OCI-M1 (cell line): Measurements from ENCODE around the gene METTL9.
"Not testable (repeated sequence)": the region's sequence is repeated elsewhere in the genome, so short reads cannot be mapped to it uniquely, and the experiment has no call there.

ENCODE experiments used
- DNase-seq: peaks from one replicate; lab custom pipeline; 2025; lab: John Stamatoyannopoulos, UW

The METTL9 gene

DNA sequence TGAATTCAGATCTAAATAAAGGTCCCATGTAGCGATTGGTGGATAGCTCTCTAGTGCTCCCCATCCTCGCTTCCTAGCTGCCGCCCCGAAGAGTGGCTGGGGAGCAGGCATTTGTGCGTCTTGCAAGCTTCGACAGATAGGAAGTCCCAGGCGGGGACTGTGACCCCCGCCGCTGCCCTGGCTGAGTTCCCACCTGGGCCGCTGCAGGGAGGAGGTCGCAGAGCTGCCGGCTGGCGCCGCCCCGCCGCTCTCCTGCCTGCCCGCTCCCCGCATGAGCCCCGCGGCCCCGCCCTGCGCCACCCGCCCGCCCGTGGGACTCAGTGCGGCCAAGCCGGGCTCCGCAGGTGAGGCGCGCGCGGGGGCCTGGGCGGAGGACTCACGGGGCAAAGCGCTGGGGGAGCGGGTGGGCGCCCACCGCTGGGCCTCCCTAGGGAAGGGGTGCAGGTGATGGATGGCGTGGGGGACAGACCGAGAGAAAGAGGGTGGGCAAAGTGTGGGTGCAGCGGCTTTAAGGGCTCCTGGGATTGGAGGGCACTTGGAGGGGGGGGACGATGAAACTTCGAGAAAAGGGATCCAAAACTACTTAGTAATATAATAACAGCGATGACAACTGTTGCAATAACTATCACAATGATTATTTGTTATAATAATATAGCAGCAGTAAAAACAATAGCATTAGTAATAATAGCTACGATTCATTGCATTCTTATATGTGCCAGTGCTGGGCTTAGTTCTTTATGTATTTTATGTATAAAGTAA is 64.7 kb downstream of the METTL9 start, which contains the start of gene OTOA:
Gene OTOA (plus strand): TSS at position 80 of the 759 bp plus-strand sequence. CDS start 14,547 bp downstream, outside the sequence.
- DNase-seq, result no peak

GRCh38 chr16:21664801-21665492 is 65.6 kb downstream of the METTL9 start:
- DNase-seq, result no peak

DNA sequence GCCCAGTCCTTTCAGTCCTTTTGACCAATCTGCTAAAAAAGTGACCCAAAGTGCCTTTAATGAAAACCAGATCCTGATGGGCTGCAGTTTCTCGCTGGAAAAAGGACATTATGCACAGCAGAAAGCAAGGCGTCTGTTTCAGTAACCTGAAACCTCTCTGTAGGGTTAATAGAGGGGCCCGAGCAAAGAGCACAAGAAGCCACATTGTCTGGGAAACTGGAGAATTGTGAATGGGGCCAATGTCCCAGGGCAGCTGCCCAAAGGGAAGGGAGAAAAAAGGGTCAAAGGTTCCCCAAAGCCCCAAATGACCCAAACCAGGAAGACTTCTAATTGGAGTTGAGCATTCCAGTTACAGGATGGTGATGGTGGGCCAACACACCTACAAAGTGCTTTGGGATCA is 67.4 kb downstream of the METTL9 start:
- no peak for DNase-seq

- no peak for DNase-seq
Observed at GRCh38 chr16:21667575-21667974, 68.2 kb downstream of the METTL9 start.

DNA sequence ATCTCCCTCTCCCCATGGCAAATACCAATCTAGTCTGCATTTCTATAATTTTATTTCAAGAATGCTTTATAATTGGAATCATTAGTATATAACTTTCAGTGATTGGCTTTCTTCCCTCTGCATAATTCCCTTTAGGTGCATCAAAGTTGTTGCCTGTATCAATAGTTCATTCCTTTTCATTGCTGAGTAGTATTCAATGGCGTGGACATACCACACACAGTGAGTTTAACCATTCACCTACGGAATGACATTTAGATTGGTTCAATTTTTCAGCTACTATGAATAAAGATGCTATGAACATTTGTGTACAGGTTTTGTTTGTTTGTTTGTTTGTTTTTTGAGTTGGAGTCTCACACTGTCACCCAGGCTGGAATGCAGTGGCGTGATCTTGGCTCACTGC is 74.1 kb downstream of the METTL9 start:
- no peak for DNase-seq

DNA sequence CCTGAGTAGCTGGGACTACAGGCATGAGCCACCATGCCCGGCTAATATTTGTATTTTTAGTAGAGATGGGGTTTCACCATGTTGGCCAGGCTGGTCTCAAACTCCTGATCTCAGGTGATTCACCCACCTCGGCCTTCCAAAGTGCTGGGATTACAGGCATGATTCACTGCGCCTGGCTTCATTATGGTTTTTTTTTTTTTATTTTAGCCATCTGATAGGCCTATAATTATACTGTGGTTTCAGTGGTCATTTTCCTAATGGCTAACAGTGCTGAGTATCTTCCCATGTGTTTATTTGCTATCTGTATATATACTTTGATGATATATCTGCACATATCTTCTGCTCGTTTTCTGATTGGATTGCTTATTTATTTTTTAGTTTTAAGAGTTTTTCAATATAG is 75.1 kb downstream of the METTL9 start:
- not testable (repeated sequence) for DNase-seq

GRCh38 chr16:21680714-21681113 is 81.3 kb downstream of the METTL9 start:
- DNase-seq, result not testable (repeated sequence)

- DNase-seq, result no peak
Observed at GRCh38 chr16:21683184-21683583, 83.8 kb downstream of the METTL9 start.

DNA sequence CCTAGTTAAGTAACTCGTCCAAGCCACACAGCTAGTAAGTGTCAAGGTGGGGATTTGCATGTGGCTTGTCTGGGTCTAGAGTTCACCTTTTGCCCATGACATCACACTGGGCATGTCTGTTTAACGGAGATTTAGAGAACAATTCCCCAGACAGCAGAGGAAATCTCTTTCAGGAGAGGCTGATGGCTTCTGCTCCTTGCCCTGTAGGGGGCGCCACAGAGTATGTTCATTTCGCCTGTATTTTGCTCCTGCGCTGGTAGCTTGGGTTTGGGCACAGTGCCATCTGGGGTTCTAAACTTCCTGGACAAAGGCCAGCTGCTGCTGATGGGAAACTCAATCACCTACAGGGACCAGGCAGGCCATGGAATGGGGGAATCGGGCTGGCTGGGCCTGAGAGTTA is 84.8 kb downstream of the METTL9 start:
- DNase-seq, result peak; percentile 29

- DNase-seq, result no peak
Observed at GRCh38 chr16:21685034-21685455, 85.7 kb downstream of the METTL9 start.

- peak; percentile 53 for DNase-seq
Observed at GRCh38 chr16:21689107-21689506, 89.7 kb downstream of the METTL9 start.

DNA sequence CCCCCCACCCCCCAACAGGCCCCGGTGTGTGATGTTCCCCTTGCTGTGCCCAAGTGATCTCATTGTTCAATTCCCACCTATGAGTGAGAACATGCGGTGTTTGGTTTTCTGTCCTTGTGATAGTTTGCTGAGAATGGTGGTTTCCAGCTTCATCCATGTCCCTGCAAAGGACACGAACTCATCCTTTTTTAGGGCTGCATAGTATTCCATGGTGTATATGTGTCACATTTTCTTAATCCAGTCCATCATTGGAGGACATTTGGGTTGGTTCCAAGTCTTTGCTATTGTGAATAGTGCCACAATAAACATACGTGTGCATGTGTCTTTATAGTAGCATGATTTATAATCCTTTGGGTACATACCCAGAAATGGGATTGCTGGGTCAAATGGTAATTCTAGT is 91.6 kb downstream of the METTL9 start:
- DNase-seq, result not testable (repeated sequence)

DNA sequence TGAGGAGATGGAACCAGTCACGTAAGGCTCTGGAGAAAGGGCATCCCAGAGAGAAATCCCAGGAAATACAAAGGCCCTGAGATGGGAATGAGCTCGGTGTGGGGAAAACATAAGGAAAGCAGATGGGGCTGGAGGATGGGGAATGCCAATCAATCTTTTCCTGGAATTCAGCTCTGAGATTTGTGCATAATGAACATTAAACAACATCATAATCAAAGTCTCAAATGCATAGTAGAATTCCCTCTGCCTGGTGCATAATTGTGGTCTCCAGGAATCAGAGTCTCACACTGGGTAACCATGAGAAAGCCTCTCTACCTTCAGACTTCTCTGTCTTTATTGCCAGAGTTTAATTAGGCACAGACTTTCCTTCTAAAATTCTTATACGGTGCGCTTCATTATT is 95.2 kb downstream of the METTL9 start:
- DNase-seq, result no peak

GRCh38 chr16:21697032-21697431 is 97.7 kb downstream of the METTL9 start:
- no peak for DNase-seq

DNA sequence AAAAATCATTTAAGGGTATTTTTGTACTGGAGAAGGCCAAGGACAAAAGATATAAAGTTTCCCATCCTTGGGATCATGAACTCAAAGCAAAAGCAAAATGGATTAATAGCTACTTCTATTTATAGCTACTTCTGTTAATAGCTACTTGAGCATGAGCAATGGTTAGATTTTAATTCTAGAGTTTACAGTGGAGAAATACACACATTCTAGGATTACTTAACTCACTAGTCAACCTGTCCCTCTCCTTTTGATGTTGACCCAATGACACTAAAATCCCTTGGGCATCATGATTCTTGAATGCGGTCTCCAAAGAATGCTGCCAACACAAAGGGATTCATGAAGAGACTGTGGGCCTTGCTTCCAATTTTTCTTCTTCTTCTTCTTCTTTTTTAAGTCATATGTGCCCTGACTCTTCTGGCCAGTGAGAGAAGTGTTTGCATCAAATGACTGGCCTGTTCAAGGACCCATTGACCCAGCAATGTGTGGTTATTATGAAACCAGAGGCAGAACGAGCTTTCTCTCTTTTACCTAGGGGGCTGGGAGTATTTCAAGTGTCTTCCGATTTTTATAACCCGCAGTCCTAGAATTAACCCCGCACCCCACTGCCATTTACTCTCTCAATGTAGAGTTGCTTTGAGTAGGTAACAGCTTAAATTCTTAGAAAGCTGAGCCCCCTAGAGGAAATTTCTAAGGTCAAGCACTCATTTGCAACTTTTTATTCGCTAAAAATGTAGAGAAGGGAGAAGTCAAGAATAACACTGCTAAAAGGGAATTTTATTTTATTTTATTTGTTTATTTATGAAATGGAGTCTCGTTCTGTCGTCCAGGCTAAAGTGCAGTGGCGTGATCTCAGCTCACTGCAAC is 99.0 kb downstream of the METTL9 start:
- no peak for DNase-seq

DNA sequence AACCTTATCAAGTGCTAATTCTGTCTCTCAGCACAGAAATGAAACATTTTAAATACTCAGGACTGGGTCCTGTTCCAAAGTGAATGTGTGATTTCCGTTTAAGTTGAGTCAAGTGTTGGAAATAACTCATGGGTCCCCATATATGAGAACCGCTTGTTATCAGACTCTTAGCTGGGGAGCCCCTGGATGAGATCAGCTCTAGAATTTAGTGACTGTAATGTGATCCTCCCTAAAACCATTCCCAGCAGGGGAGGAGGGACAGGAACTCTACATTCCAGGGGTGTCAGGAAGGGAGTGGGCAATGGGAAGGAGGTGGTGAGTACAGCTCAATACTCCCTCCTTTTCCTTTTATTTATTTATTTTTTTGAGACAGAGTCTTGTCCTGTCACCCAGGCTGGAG is 101.9 kb downstream of the METTL9 start:
- DNase-seq, result no peak

DNA sequence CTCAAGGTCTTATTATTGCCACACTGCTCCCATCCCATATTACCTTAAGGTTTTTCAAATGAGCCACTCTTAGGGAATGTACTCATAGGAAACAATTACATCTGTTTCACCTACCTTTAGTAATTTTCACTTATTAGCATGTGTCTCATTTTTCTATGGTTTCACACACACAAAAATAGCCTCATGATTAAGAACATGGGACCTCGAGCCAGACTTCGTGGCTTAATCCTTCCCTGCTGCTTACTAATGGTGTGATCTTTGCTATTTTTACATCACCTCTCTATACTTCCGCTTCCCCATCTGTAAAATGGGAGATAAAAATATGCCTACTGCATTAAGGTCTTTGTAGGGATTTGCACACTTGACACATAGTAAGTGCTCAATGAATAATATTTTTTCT is 102.9 kb downstream of the METTL9 start:
- no peak for DNase-seq

DNA sequence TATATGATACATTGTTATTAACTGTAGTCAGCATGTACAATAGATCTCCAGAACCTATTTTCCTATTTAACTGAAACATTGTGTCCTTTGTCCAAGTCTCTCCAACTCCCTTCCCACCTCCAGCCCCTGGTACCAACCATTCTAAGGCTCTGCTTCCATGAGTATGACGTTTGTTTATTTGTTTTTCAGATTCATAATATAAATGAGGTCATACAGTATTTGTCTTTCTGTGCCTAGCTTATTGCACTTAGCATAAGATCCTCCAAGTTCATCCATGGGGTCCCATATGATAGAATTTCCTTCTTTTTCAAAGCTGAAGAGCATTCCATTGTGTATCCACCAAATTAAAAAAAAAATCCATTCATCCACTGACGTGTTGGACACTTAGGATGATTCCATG is 103.8 kb downstream of the METTL9 start:
- DNase-seq, result no peak

DNA sequence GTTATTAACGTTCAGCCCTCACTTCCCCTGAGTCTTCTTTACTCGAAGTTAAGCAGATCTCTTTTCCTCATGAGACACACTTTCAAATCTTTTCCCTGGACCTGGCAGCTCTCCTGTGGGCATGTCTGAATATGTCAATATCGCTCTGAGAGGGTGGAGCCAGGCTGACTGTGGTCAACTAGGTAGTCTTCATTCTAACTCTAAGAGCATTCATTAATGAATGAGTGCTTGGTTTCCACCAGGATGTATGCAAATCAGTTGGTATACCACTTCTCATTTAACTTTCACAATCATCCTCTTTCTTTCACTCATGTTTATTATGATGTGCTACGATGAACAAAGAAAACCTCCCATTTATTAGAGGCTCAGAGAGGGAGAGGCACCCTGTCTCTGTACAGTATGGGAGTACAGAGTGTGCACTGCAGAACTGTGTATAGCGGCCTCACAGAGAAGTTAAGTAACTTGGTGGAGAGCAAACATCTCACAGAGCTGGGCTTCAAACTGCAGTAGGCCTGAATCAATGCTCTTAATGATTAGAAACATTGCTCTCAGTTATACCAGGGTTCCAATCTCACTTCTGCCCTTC is 104.3 kb downstream of the METTL9 start:
- DNase-seq, result no peak

GRCh38 chr16:21704266-21704665 is 104.9 kb downstream of the METTL9 start:
- DNase-seq, result no peak

DNA sequence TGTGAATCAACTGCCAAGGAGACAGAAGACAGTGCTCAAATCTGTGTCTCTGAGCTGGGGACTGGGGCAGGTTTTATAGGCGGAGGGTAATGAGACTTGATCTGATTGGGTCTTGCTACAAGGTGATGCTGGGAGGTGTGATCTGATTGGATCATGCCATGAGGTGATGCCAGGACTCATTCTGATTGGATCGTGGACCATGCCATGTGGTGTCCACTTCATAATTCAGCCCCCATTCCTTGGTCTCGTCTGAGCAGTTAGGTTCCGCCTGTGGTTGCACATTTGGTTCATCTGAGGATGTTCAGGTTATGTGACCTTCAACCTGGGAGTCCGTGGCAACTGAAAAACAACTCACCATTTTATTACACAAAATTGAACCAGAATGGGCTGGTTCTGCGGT is 105.4 kb downstream of the METTL9 start:
- no peak for DNase-seq
